CD4-positive, alpha-beta T cell treated with Interleukin-15 for 4 hours (primary cell): Measurements from ENCODE around the gene KLB.
"Not testable (repeated sequence)": the region's sequence is repeated elsewhere in the genome, so short reads cannot be mapped to it uniquely, and the experiment has no call there.

Experiments used
- DNase-seq: peaks from one replicate; pipeline ENCODE4 v3.0.0-alpha.2; 2020; ENCODE audit warnings: low spot score

KLB gene

GRCh38 chr4:39406763-39407583 is at the start of gene KLB:
TSS of gene KLB (plus strand) at chr4:39406930. CDS start at chr4:39406950, 20 bp downstream.
- DNase-seq = no peak

- peak; percentile 16 for DNase-seq
Measured at GRCh38 chr4:39357002-39357401, 49.7 kb upstream of the KLB start.

DNA sequence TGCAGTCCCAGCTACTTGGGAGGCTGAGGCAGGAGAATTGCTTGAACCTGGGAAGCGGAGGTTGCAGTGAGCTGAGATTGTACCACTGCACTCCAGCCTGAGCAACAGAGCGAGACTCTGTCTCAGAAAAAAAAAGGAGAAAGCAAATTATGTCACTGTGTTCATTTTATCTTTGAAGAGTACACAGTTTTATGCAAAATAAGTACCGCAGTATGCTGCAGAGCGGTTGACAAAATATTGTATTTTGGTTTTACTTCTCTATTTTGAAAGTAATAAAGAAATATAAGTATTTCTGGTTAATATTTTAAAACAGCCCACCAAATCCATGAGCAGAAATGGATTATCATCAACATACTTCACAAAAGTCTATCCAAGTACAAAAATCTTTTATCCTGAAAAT is 46.1 kb upstream of the KLB start:
- DNase-seq = not testable (repeated sequence)

- no peak for DNase-seq
Measured at GRCh38 chr4:39362827-39363226, 43.9 kb upstream of the KLB start.

DNA sequence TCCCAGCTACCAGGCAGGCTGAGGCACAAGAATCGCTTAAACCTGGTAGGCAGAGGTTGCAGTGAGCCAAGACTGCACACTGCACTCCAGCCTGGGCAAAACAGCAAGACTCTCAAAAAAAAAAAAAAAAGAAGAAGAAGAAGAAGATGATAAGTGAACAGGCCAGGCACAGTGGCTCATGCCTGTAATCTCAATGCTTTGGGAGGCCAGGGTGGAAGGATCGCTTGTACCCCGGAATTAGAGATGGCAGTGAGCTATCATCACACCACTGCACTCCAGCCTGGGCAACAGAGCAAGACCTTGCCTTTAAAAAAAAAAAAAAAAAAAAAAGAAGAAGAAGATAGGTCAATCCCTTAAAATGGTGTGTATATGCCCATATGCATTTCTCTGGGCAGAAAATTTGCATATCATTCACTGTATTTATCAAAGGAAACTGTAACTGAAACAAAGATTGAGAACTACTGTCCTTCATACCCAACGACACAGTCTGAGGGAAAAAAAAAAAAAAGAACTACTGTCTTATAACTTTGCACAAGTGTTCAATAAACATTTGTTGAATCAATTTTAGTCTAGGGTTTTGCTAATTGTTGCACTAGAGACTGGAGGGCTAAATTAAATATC is 42.8 kb upstream of the KLB start:
- no peak for DNase-seq

GRCh38 chr4:39365360-39365759 is 41.4 kb upstream of the KLB start:
- DNase-seq = no peak

GRCh38 chr4:39365830-39366771 is 40.6 kb upstream of the KLB start, which contains the start of gene RFC1:
TSS of gene RFC1 (minus strand) at chr4:39366362. CDS start at chr4:39366241, 121 bp downstream.
- peak; percentile 90 for DNase-seq

DNA sequence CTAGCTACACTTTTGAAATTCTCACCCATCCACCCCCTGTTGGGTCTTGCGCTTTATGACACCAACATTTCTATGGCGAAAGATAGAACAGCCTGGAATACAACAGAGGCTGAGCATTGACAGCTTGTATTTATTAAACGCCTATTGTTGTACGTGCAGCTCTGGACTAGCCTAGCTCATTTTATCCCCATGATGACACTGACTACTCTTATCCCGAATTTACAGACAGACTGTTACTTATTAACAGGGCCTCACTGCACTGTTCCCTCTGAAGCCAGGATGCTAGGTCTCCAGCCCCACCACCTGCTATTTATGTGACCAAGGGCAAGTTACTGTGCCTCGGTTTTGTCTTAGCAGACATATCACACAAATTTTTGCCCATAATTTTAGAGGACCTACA is 39.6 kb upstream of the KLB start:
- no peak for DNase-seq

DNA sequence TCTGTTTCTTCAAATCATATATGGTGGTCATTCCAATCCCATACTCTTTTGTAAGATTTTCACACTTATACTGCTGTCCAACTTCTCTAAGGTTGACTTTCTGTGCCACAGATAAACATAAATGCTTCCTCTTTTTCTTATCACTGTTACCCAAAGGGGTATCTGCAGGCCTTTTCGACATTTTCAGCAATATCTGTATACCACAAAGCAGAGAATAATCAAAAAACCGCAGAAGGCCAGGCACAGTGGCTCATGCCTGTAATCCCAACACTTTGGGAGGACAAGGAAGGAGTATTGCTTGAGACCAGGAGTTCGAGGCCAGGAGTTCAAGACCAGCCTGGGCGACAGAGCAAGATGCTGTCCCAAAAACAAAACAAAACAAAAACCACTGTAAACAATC is 37.4 kb upstream of the KLB start:
- no peak for DNase-seq

GRCh38 chr4:39371209-39371608 is 35.5 kb upstream of the KLB start:
- not testable (repeated sequence) for DNase-seq

DNA sequence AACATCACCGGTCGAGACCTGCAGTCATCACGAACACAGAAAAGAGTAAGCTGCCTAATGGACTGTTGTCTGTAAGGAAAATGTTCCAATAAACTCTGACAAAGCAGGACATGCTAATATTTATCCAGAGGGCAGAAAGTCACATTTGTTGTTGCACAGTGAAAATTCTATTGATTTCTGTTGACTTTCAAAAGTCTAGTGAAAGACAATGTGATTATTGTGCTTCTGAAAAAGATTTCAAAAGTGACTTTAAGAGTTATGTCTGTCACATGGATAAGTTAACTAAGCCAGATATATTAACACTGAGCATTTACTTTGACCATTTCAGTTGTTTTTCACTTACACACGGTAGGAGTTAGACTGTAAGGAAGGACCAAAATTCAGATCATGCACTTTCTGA is 31.3 kb upstream of the KLB start:
- no peak for DNase-seq

- no peak for DNase-seq
Measured at GRCh38 chr4:39383690-39384089, 23.0 kb upstream of the KLB start.

DNA sequence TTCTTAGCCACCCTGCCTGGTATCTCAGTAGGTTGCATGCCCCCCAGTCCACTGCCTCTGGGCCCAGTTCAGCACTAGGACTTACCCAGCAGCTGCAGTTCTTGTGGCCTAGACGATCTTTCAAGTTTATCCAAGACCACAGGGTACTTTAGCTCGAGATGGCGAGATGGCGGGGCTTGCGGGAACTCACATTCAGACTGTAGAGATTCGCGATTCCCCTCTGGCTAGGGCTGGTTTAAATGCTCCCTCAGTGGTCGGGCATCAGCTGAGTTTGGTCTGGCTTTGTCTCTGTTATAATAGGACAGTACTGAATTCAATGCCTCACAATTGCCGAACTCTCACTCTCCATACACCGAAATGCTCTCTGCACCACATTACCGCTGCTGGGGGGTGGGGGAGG is 22.2 kb upstream of the KLB start:
- DNase-seq = no peak

GRCh38 chr4:39390603-39391002 is 16.1 kb upstream of the KLB start:
- DNase-seq = no peak

- no peak for DNase-seq
Measured at GRCh38 chr4:39394706-39395105, 12.0 kb upstream of the KLB start.

- not testable (repeated sequence) for DNase-seq
Measured at GRCh38 chr4:39401640-39402039, 5.1 kb upstream of the KLB start.

DNA sequence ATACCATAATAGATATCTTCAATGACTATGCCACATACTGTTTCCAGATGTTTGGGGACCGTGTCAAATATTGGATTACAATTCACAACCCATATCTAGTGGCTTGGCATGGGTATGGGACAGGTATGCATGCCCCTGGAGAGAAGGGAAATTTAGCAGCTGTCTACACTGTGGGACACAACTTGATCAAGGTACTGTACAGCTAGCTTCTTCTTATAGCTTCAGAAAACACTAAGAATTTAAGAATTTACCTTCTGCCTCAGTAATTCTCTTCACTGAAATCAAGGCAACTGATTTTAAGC is 805 bp downstream of the KLB start:
- no peak for DNase-seq

DNA sequence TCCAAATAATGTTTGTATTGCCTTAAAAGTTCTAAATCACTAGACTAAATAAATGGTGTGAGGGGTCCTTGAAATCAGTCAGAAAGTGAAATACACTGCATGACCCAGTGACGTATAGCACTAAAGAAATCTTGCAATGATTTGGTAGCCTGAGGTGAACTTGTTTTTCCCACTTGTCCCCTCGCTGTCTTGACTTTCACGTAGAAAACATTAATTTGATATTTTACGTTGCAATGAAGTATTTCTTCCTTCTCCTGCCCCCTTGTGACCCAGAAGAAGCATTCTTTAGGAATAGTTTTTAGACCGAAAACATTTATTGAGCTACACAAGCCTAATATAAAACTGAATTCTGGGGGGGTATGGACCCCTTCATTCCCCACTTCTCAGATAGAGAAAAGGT is 3.7 kb downstream of the KLB start:
- DNase-seq = no peak

- DNase-seq = not testable (repeated sequence)
Measured at GRCh38 chr4:39411561-39411960, 4.8 kb downstream of the KLB start.

- no peak for DNase-seq
Measured at GRCh38 chr4:39415678-39416283, 9.1 kb downstream of the KLB start.

- no peak for DNase-seq
Measured at GRCh38 chr4:39422247-39422646, 15.5 kb downstream of the KLB start.

- not testable (repeated sequence) for DNase-seq
Measured at GRCh38 chr4:39425297-39425696, 18.6 kb downstream of the KLB start.
